ENCODE results near the gene RBM26. TPM values are rescaled to one million over a fixed set of nuclear protein-coding genes. Genes with fewer than 3 reads are reported as not detected.
A peak's percentile ranks its signal among the peaks of the same experiment; 100 is the strongest.

The RBM26 gene
- total and polyA plus RNA-seq, 7 experiments from 2014 or later: 15.7 to 136 (median 77.5) TPM

GRCh38 chr13:79361299-79361698 is 44.8 kb downstream of the RBM26 start:
- no peak overlapping the region for H3K4me3 ChIP-seq (ENCODE audit: low read length)
- intact Hi-C loops (cut with micrococcal nuclease): loop anchor here in 1 of 2 donors (5.0 kb wide), 1 partner anchor 39 kb away; no protein-coding TSS in a partner anchor
- no peaks in the 10 kb centered on the region for H3K9me3 ChIP-seq (ENCODE audit: control insufficient read depth in 2 of 3, low read length in 3 of 3)
- ChIA-PET CTCF (no interaction called here), POLR2A (no interaction called here)
- H3K27ac ChIP-seq (ENCODE audit: low read depth, low read length): no peak overlapping the region
- no peaks in the 10 kb centered on the region for H3K9me3 Mint-ChIP-seq
- no peak overlapping the region for H3K4me3 Mint-ChIP-seq
- H3K27me3 ChIP-seq (ENCODE audit: control insufficient read depth in 2 of 2, insufficient read depth in 2 of 2, low read length in 2 of 2): no peaks in the 10 kb centered on the region
- no peak for ATAC-seq
- DNase-seq: no peak
- peak overlapping the region in 7 of 9 donors; percentile 11 to 81 (median 22) for H3K27ac Mint-ChIP-seq
- H3K36me3 ChIP-seq (ENCODE audit: control insufficient read depth in 2 of 3, insufficient read depth in 3 of 3, low read length in 3 of 3): peaks cover 22 to 45% (median 25%) of the 10 kb centered on the region in 3 experiments
- H3K4me1 ChIP-seq (ENCODE audit: control insufficient read depth in 2 of 2, insufficient read depth in 2 of 2, low read length in 2 of 2): no peaks in the 10 kb centered on the region
- no peaks in the 10 kb centered on the region for H3K27me3 Mint-ChIP-seq
- H3K4me1 Mint-ChIP-seq: peaks cover 4 to 40% (median 18%) of the 10 kb centered on the region in 7 donors
- peaks cover 9 to 59% (median 32%) of the 10 kb centered on the region in 5 donors for H3K36me3 Mint-ChIP-seq

- DNase-seq (no peak), ATAC-seq (no peak)
- POLR2A ChIA-PET: interaction anchor here (0.6 kb wide), 1 partner anchor 723 kb away, joined by 3 read pairs; no protein-coding TSS in a partner anchor
- Histone ChIP-seq H3K9me3 (ENCODE audit: control insufficient read depth in 2 of 3, low read length in 3 of 3) (no peaks in the 10 kb centered on the region), H3K27me3 (ENCODE audit: control insufficient read depth in 2 of 2, insufficient read depth in 2 of 2, low read length in 2 of 2) (no peaks in the 10 kb centered on the region), H3K36me3 (ENCODE audit: control insufficient read depth in 2 of 3, insufficient read depth in 3 of 3, low read length in 3 of 3) (peaks cover 22 to 41% (median 24%) of the 10 kb centered on the region in 3 experiments), H3K4me3 (ENCODE audit: low read length) (no peak overlapping the region), H3K27ac (ENCODE audit: low read depth, low read length) (no peak overlapping the region), H3K4me1 (ENCODE audit: control insufficient read depth in 2 of 2, insufficient read depth in 2 of 2, low read length in 2 of 2) (no peaks in the 10 kb centered on the region)
- Mint-ChIP-seq H3K36me3 (peaks cover 9 to 59% (median 30%) of the 10 kb centered on the region in 5 donors), H3K27me3 (no peaks in the 10 kb centered on the region), H3K4me3 (no peak overlapping the region), H3K27ac (peak overlapping the region in 1 of 9 donors; percentile 34), H3K9me3 (no peaks in the 10 kb centered on the region), H3K4me1 (peaks cover 4 to 40% (median 18%) of the 10 kb centered on the region in 7 donors)
- CTCF ChIA-PET: no interaction called here
- intact Hi-C loops (cut with micrococcal nuclease): loop anchor here in 1 of 2 donors (5.0 kb wide), 1 partner anchor 38 kb away; no protein-coding TSS in a partner anchor
Measured at GRCh38 chr13:79360095-79360494, 46.0 kb downstream of the RBM26 start.

GRCh38 chr13:79359064-79359463 is 47.0 kb downstream of the RBM26 start:
- intact Hi-C loops (cut with micrococcal nuclease): no loop called here
- DNase-seq (no peak), ATAC-seq (no peak)
- Mint-ChIP-seq H3K4me3 (no peak overlapping the region), H3K4me1 (peaks cover 4 to 34% (median 16%) of the 10 kb centered on the region in 7 donors), H3K27ac (peak overlapping the region in 6 of 9 donors; percentile 6 to 69 (median 32)), H3K36me3 (peaks cover 9 to 59% (median 38%) of the 10 kb centered on the region in 5 donors), H3K27me3 (no peaks in the 10 kb centered on the region), H3K9me3 (no peaks in the 10 kb centered on the region)
- no peaks in the 10 kb centered on the region for H3K4me1 ChIP-seq (ENCODE audit: control insufficient read depth in 2 of 2, insufficient read depth in 2 of 2, low read length in 2 of 2)
- H3K27me3 ChIP-seq (ENCODE audit: control insufficient read depth in 2 of 2, insufficient read depth in 2 of 2, low read length in 2 of 2): no peaks in the 10 kb centered on the region
- CTCF ChIA-PET: interaction anchor here (0.7 kb wide), 1 partner anchor 21 kb away, joined by 3 read pairs; no protein-coding TSS in a partner anchor
- H3K36me3 ChIP-seq (ENCODE audit: control insufficient read depth in 2 of 3, insufficient read depth in 3 of 3, low read length in 3 of 3): peaks cover 21 to 46% (median 31%) of the 10 kb centered on the region in 3 experiments
- H3K4me3 ChIP-seq (ENCODE audit: low read length): no peak overlapping the region
- no peak overlapping the region for H3K27ac ChIP-seq (ENCODE audit: low read depth, low read length)
- H3K9me3 ChIP-seq (ENCODE audit: control insufficient read depth in 2 of 3, low read length in 3 of 3): no peaks in the 10 kb centered on the region
- POLR2A ChIA-PET: no interaction called here

- Histone ChIP-seq H3K9me3 (ENCODE audit: control insufficient read depth in 2 of 3, low read length in 3 of 3) (no peaks in the 10 kb centered on the region), H3K27me3 (ENCODE audit: control insufficient read depth in 2 of 2, insufficient read depth in 2 of 2, low read length in 2 of 2) (no peaks in the 10 kb centered on the region), H3K4me3 (ENCODE audit: low read length) (no peak overlapping the region), H3K27ac (ENCODE audit: low read depth, low read length) (no peak overlapping the region), H3K4me1 (ENCODE audit: control insufficient read depth in 2 of 2, insufficient read depth in 2 of 2, low read length in 2 of 2) (no peaks in the 10 kb centered on the region), H3K36me3 (ENCODE audit: control insufficient read depth in 2 of 3, insufficient read depth in 3 of 3, low read length in 3 of 3) (peaks cover 24 to 52% (median 32%) of the 10 kb centered on the region in 3 experiments)
- CTCF ChIA-PET: no interaction called here
- H3K4me1 Mint-ChIP-seq: peaks cover 0 to 20% (median 8%) of the 10 kb centered on the region in 7 donors
- no peak overlapping the region for H3K4me3 Mint-ChIP-seq
- DNase-seq: no peak
- intact Hi-C loops (cut with micrococcal nuclease): loop anchor here in 1 of 2 donors (2.0 kb wide), 1 partner anchor 39 kb away; no protein-coding TSS in a partner anchor
- H3K36me3 Mint-ChIP-seq: peaks cover 7 to 50% (median 31%) of the 10 kb centered on the region in 5 donors
- no peaks in the 10 kb centered on the region for H3K27me3 Mint-ChIP-seq
- POLR2A ChIA-PET: interaction anchor here (0.6 kb wide), 1 partner anchor 334 kb away, joined by 3 read pairs; no protein-coding TSS in a partner anchor
- H3K9me3 Mint-ChIP-seq: no peaks in the 10 kb centered on the region
- ATAC-seq: no peak
- H3K27ac Mint-ChIP-seq: peak overlapping the region in 1 of 9 donors; percentile 33
Measured at GRCh38 chr13:79354285-79354684, 51.8 kb downstream of the RBM26 start.

- no peaks in the 10 kb centered on the region for H3K9me3 ChIP-seq (ENCODE audit: control insufficient read depth in 2 of 3, low read length in 3 of 3)
- ATAC-seq (no peak), DNase-seq (no peak)
- H3K4me3 ChIP-seq (ENCODE audit: low read length): no peak overlapping the region
- intact Hi-C loops (cut with micrococcal nuclease): loop anchor here in 1 of 2 donors (2.0 kb wide), 1 partner anchor 39 kb away; no protein-coding TSS in a partner anchor
- H3K36me3 ChIP-seq (ENCODE audit: control insufficient read depth in 2 of 3, insufficient read depth in 3 of 3, low read length in 3 of 3): peaks cover 19 to 47% (median 26%) of the 10 kb centered on the region in 3 experiments
- no peak overlapping the region for H3K27ac ChIP-seq (ENCODE audit: low read depth, low read length)
- H3K36me3 Mint-ChIP-seq: peaks cover 3 to 44% (median 25%) of the 10 kb centered on the region in 5 donors
- ChIA-PET CTCF (no interaction called here), POLR2A (no interaction called here)
- H3K9me3 Mint-ChIP-seq: no peaks in the 10 kb centered on the region
- peaks cover 0 to 14% (median 5%) of the 10 kb centered on the region in 7 donors for H3K4me1 Mint-ChIP-seq
- no peaks in the 10 kb centered on the region for H3K27me3 ChIP-seq (ENCODE audit: control insufficient read depth in 2 of 2, insufficient read depth in 2 of 2, low read length in 2 of 2)
- H3K27me3 Mint-ChIP-seq: no peaks in the 10 kb centered on the region
- H3K27ac Mint-ChIP-seq: peak overlapping the region in 5 of 9 donors; percentile 3 to 32 (median 12)
- no peaks in the 10 kb centered on the region for H3K4me1 ChIP-seq (ENCODE audit: control insufficient read depth in 2 of 2, insufficient read depth in 2 of 2, low read length in 2 of 2)
- H3K4me3 Mint-ChIP-seq: no peak overlapping the region
Measured at GRCh38 chr13:79353693-79354092, 52.4 kb downstream of the RBM26 start.

- no peaks in the 10 kb centered on the region for H3K9me3 Mint-ChIP-seq
- no peaks in the 10 kb centered on the region for H3K27me3 Mint-ChIP-seq
- peaks cover 0 to 16% (median 10%) of the 10 kb centered on the region in 7 donors for H3K4me1 Mint-ChIP-seq
- H3K4me3 Mint-ChIP-seq: no peak overlapping the region
- Histone ChIP-seq H3K9me3 (ENCODE audit: control insufficient read depth in 2 of 3, low read length in 3 of 3) (no peaks in the 10 kb centered on the region), H3K4me3 (ENCODE audit: low read length) (no peak overlapping the region), H3K27ac (ENCODE audit: low read depth, low read length) (no peak overlapping the region), H3K4me1 (ENCODE audit: control insufficient read depth in 2 of 2, insufficient read depth in 2 of 2, low read length in 2 of 2) (no peaks in the 10 kb centered on the region), H3K36me3 (ENCODE audit: control insufficient read depth in 2 of 3, insufficient read depth in 3 of 3, low read length in 3 of 3) (peaks cover 21 to 47% (median 25%) of the 10 kb centered on the region in 3 experiments), H3K27me3 (ENCODE audit: control insufficient read depth in 2 of 2, insufficient read depth in 2 of 2, low read length in 2 of 2) (no peaks in the 10 kb centered on the region)
- intact Hi-C loops (cut with micrococcal nuclease): no loop called here
- peaks cover 3 to 41% (median 22%) of the 10 kb centered on the region in 5 donors for H3K36me3 Mint-ChIP-seq
- DNase-seq (no peak), ATAC-seq (no peak)
- POLR2A ChIA-PET: interaction anchor here (0.6 kb wide), 1 partner anchor 731 kb away, joined by 4 read pairs; no protein-coding TSS in a partner anchor
- peak overlapping the region in 1 of 9 donors; percentile 15 for H3K27ac Mint-ChIP-seq
- CTCF ChIA-PET: no interaction called here
Measured at GRCh38 chr13:79352107-79352506, 53.9 kb downstream of the RBM26 start.
